OCI-LY3 (cell line): Measurements from ENCODE around the gene ARRB2.

Experiments
- H2AFZ ChIP-seq: fragments of 200-600, 300-600 bp; shearing (Covaris generic); 2 replicates; pipeline ENCODE4 v1.6.0; 2014; ENCODE audit warnings: antibody characterized with exemption, low read depth, low read length
- H3K27ac ChIP-seq: fragments of 200-600, 300-600 bp; sonication (generic); 2 replicates; pipeline ENCODE4 v1.5.1; 2014; ENCODE audit warnings: mild to moderate bottlenecking, low read length, moderate library complexity, mixed read lengths
- H3K27me3 ChIP-seq: fragments of 200-600, 300-600 bp; sonication (generic); 2 replicates; pipeline ENCODE4 v1.6.1; 2014; ENCODE audit warnings: low read depth, low read length, mixed read lengths
- H3K36me3 ChIP-seq: fragments of 200-600, 300-600 bp; sonication (generic); replicated peaks from 2 replicates; pipeline ENCODE3; 2014; ENCODE audit warnings: low read depth, low read length, mixed read lengths
- H3K4me1 ChIP-seq: fragments of 300-600, 200-600 bp; sonication (generic); 2 replicates; pipeline ENCODE4 v1.6.1; 2014; ENCODE audit warnings: low read length, mixed read lengths
- H3K4me2 ChIP-seq: fragments of 200-600, 300-600 bp; sonication (generic); 2 replicates; pipeline ENCODE4 v1.6.1; 2014; ENCODE audit warnings: low read length, mixed read lengths
- H3K4me3 ChIP-seq: fragments of 300-600, 200-600 bp; sonication (generic); 2 replicates; pipeline ENCODE4 v1.5.1; 2014; ENCODE audit warnings: antibody characterized with exemption, mild to moderate bottlenecking, low read length, moderate library complexity
- H3K79me2 ChIP-seq: fragments of 300-600, 200-600 bp; shearing (Covaris generic); 2 replicates; pipeline ENCODE4 v1.6.1; 2014; ENCODE audit warnings: mild to moderate bottlenecking, low read length, mixed read lengths
- H3K9ac ChIP-seq: fragments of 300-600, 200-600 bp; shearing (Covaris generic); 2 replicates; pipeline ENCODE4 v1.6.0; 2014; ENCODE audit warnings: mild to moderate bottlenecking, low read length, moderate library complexity
- H3K9me3 ChIP-seq: fragments of 200-600, 300-600 bp; shearing (Covaris generic); 2 replicates; pipeline ENCODE4 v1.6.1; 2014; ENCODE audit warnings: low read length, mixed read lengths; ENCODE audit not compliant: insufficient read depth
- H4K20me1 ChIP-seq: fragments of 200-600, 300-600 bp; sonication (generic); 2 replicates; pipeline ENCODE4 v1.6.1; 2016; ENCODE audit warnings: low read length, mixed read lengths; ENCODE audit not compliant: insufficient read depth
- CTCF ChIP-seq: fragments of 200-600, 300-600 bp; sonication (generic); IDR thresholded peaks from 2 replicates; pipeline ENCODE4 v1.5.1; 2014; ENCODE audit warnings: antibody characterized with exemption, low read length, low read depth
- EZH2phosphoT487 ChIP-seq: fragments of 200-600 bp; shearing (Covaris generic); IDR thresholded peaks from 2 replicates; pipeline ENCODE4 v1.6.1; 2018; ENCODE audit warnings: antibody characterized with exemption, mixed run types, low read depth

The ARRB2 gene

DNA sequence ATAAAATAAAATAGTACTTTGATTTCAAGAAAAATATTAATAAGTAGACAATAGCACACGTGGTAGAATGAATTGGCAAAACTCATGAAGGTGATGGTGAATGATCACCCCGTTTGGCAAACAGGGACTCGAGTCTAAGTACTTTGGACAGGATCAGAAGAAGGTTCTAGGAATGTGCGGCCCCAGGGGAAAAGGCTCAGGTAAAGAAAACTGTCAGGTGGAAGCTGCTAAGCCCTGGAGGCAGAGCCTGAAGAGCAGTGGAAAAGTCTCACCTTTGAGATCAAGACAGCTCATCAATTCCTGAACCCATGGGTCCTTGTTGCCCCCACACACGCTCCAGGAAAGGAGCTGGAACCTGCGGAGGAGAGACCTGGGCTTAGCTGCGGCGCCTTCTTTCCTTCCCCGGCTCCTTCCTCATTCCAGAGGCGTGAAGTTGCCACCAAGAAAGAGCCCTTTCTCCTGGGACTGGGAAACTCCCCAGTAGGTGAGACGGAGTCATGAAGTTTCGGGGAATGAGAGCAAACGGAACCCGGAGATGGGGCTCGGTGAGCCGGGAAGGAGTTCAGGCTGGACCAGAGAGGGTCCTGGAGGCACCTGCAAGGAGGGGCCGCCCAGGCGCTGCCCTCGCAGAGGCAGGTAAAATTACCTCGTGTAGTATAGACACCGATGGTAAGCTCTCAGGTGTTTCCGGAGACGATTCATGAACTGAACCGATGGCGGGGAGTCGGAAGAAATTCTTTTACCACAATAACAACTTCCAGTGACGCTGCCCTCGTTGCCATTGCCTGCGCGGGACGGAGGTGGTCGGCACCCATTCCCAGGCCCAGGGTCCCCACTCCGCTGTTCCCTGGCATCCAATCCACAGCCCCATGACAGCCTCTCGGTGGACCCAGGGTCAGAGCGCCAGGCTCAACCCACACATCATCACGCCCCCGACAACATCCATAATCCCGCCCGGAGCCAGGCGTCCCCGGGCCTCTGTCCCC, 28.0 kb downstream of the ARRB2 start:
- Histone ChIP-seq H3K79me2 (no peaks in the 10 kb centered on the region), H3K27me3 (peaks cover 24% of the 10 kb centered on the region), H3K4me2 (peak overlapping the region; percentile 74), H3K27ac (no peak overlapping the region), H3K36me3 (peaks cover 3% of the 10 kb centered on the region), H3K4me1 (peaks cover 21% of the 10 kb centered on the region), H3K4me3 (peak overlapping the region; percentile 88), H2AFZ (no peak overlapping the region), H3K9me3 (no peaks in the 10 kb centered on the region), H3K9ac (peak overlapping the region; percentile 67), H4K20me1 (no peaks in the 10 kb centered on the region)
- TF ChIP-seq EZH2phosphoT487 = no peak
- no peak for TF ChIP-seq CTCF

DNA sequence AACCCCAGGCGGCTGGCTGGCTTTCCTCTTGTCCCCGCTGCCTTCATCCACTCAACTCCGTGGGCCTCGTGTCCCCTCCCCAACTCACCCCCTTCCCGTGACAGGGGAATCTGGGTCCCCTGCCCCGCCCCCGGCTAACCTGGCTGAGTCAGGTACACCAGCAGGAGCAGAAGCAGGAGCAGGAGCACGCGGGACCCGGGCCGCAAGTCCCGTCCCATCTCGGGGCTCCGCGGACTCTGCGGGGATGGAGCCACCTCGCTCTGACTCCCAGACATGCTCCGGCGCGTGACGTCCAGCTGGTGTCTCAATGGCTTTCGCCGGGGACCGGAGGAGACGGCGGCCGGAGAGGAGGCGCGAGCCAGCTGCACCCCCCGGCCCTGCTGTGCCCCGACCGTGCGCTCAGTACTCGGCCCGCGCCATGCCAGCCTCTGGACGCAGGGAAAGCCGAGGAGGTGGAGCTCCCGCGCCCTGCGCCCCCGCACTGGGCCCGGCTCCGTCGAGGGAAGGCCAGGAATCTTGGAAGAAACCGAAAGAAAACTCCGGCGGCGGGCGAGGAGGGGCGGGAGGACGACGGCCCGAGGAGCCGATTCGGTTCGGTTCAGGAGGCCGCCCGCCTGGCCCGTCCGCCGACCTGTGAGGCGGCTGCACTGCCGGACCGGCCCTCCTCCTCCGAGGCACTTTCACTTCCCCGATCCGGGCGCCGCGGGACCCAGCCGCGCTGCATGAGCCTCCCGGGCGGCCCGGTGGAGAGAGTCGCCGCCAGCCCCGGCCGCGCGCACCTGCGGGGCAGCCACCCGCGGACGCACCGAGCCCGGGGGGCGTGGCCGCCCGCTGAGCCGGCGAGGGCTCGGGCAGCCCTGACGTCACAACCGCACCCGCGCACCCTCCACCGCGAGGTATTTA, 28.9 kb downstream of the ARRB2 start, which contains the start of the genes CXCL16 and ZMYND15:
CXCL16 (minus strand) TSS at position 807 of the 903 bp plus-strand sequence; CDS start at position 218, 589 bp downstream.
ZMYND15 (plus strand) TSS at position 712 of the 903 bp plus-strand sequence. CDS start 716 bp downstream, outside the sequence.
- Histone ChIP-seq H2AFZ (peak within 1 kb of the TSS; percentile 79), H3K4me2 (peak within 1 kb of the TSS; percentile 74), H3K27ac (no peak within 1 kb of the TSS), H3K9ac (peak within 1 kb of the TSS; percentile 67), H3K9me3 (no peaks in the 10 kb centered on the region), H3K79me2 (no peaks in the 10 kb centered on the region), H3K27me3 (peaks cover 24% of the 10 kb centered on the region), H4K20me1 (no peaks in the 10 kb centered on the region), H3K4me1 (peaks cover 11% of the 10 kb centered on the region; the same call in 1 of the 2 replicates), H3K4me3 (peak within 1 kb of the TSS; percentile 88), H3K36me3 (peaks cover 1% of the 10 kb centered on the region)
- no peak for TF ChIP-seq CTCF
- no peak for TF ChIP-seq EZH2phosphoT487

- no peak for TF ChIP-seq CTCF
- Histone ChIP-seq H3K79me2 (no peaks in the 10 kb centered on the region), H3K27me3 (peaks cover 24% of the 10 kb centered on the region), H3K4me1 (peaks cover 10% of the 10 kb centered on the region; the same call in 1 of the 2 replicates), H2AFZ (peak overlapping the region; percentile 66; the same call in 1 of the 2 replicates), H3K4me3 (peak overlapping the region; percentile 88), H4K20me1 (no peaks in the 10 kb centered on the region), H3K4me2 (peak overlapping the region; percentile 74), H3K36me3 (no peaks in the 10 kb centered on the region), H3K9me3 (no peaks in the 10 kb centered on the region), H3K9ac (peak overlapping the region; percentile 67; the same call in 1 of the 2 replicates), H3K27ac (no peak overlapping the region)
Measured at GRCh38 chr17:4740025-4740351, 29.6 kb downstream of the ARRB2 start.
